Stimulated activated CD8-positive, alpha-beta memory T cell treated with anti-CD3 and anti-CD28 coated beads, Interleukin-15, amount 100 ng/mL, for 4 hours (primary cell): ENCODE results near the gene C19orf25.

Source experiments
- DNase-seq, 2 donors: peaks; one replicate each; pipeline ENCODE4 v3.0.0-alpha.2; 2020; ENCODE audit warnings: low read depth in 2 of 2

C19orf25 gene

DNA sequence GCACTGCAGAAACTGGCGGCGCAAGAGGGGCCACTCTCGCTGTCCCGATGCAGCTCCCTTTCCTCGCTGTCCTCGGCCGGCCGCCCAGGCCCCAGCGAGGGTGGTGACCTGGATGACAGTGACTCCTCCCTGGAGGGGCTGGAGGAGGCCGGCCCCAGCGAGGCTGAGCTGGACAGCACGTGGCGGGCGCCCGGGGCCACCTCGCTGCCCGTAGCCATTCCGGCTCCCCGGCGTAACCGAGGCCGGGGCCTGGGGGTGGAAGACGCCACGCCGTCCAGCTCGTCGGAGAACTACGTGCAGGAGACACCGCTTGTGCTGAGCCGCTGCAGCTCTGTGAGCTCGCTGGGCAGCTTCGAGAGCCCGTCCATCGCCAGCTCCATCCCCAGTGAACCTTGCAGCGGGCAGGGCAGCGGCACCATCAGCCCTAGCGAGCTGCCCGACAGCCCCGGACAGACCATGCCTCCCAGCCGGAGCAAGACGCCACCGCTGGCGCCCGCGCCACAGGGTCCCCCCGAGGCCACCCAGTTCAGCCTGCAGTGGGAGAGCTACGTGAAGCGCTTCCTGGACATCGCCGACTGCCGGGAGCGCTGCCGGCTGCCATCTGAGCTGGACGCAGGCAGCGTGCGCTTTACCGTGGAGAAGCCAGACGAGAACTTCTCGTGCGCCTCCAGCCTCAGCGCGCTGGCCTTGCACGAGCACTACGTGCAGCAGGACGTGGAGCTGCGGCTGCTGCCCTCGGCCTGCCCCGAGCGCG lies 12.4 kb downstream of the C19orf25 start:
- no peak for DNase-seq

DNA sequence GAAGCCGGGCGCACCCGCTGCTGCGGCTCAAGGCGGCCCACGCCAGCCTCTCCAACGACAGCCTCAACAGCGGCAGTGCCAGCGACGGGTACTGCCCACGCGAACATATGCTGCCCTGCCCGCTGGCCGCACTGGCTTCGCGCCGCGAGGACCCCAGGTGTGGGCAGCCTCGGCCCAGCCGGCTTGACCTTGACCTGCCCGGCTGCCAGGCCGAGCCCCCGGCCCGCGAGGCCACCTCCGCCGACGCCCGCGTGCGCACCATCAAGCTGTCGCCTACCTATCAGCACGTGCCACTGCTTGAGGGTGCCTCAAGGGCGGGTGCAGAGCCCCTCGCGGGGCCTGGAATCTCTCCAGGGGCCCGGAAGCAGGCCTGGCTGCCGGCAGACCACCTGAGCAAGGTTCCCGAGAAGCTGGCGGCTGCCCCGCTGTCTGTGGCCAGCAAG lies 13.0 kb downstream of the C19orf25 start:
- no peak for DNase-seq

DNA sequence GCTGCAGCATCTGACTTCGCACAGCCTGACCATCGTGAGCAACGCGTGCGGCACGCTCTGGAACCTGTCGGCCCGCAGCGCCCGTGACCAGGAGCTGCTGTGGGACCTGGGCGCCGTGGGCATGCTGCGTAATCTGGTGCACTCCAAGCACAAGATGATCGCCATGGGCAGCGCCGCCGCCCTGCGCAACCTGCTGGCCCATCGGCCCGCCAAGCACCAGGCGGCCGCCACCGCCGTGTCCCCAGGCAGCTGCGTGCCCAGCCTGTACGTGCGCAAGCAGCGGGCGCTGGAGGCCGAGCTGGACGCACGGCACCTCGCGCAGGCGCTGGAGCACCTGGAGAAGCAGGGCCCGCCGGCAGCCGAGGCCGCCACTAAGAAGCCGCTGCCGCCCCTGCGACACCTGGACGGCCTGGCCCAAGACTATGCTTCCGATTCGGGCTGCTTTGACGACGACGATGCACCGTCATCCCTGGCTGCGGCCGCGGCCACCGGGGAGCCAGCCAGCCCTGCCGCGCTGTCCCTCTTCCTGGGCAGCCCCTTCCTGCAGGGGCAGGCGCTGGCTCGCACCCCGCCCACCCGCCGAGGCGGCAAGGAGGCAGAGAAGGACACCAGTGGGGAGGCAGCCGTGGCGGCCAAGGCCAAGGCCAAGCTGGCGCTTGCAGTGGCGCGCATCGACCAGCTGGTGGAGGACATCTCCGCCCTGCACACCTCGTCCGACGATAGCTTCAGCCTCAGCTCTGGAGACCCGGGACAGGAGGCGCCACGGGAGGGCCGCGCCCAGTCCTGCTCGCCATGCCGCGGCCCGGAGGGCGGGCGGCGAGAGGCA lies 13.6 kb downstream of the C19orf25 start:
- DNase-seq = no peak

DNA sequence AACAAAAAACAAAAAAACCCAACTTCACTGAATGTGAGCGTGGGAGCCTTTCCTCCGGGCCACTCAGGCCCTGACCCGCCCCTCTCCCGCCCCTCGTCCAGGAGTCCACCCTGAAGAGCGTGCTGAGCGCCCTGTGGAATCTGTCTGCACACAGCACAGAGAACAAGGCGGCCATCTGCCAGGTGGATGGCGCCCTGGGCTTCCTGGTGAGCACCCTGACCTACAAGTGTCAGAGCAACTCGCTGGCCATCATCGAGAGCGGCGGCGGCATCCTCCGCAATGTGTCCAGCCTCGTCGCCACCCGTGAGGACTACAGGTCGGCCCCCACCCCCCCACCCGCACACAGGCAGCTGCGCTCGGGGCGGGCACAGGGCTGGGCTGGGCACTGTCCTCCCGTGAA lies 17.2 kb downstream of the C19orf25 start:
- DNase-seq = no peak

DNA sequence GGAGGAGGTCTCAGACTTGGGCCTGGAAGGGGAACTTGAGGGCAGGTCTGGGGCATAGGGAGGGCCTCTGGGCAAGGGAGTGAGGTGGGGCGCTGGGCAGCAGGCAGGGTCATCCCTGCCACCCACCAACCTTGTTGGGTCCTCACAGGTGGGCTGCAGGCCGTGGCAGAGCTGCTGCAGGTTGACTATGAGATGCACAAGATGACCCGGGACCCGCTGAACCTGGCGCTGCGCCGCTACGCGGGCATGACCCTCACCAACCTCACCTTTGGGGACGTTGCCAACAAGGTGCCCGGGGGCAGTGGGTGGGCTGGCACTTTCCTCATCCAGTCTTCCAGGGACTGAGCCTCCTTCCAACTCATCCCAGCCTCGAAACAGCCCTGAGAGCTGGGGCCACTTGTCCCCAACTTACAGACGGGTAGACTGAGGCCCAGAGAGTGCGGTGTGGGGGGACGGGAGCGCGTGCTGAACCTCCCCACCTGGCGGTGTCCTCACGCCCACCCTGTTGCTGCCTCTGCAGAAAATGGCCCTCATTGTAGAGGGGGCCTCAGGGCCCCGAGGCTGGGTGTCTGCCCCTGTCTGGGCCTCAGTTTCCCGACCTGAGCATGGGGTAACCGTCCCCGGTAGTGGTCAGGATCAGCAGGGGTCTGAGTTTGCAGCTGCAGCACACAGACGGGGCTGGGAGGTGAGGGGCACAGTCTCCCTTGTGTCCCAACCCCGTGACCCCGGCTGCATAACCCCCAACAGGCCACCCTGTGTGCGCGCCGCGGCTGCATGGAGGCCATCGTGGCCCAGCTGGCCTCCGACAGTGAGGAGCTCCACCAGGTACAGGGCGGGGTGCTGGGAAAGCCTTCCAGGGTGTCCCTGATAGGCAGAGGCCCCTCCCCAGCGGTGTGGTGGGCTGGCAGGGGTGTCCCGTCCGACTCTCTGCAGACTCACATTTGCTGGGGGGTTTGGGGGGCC lies 18.7 kb downstream of the C19orf25 start:
- DNase-seq = no peak

DNA sequence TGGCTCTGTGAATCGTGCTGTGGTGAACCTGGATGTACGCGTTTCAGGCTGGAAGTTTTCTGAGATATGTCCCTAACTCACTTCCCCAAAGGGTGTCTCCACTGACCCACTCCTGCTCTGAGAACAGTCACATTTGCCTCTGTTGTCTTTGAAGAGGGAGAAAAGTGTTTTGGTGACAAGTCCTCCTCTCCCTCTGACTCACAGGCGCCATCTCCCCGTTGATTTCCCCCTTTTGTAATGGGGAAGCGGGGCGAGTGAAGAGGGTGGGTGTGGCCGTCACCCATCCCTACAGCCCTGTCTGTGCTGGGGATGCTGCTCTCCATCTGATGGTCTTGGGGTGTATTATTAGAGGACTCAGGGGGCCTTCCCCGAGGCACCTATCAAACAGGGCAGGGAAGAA lies 19.5 kb downstream of the C19orf25 start:
- no peak for DNase-seq

DNA sequence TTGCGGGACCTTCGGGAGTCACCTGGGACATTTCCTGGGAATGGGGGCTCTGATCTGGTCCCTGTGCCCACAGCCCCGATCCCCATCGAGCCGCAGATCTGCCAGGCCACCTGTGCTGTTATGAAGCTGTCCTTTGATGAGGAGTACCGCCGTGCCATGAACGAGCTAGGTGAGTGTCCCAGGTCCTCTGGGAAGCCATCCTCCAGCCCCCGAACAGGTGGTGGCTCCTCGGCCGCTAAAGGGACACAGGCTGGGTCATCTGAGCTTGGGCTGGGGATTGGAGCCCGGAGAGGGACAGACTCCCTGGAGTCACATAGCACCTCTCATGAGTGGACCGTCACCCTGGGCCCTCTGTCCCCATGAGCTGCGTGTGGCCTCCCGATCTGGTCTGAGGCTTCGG lies 21.1 kb downstream of the C19orf25 start:
- DNase-seq = no peak

DNA sequence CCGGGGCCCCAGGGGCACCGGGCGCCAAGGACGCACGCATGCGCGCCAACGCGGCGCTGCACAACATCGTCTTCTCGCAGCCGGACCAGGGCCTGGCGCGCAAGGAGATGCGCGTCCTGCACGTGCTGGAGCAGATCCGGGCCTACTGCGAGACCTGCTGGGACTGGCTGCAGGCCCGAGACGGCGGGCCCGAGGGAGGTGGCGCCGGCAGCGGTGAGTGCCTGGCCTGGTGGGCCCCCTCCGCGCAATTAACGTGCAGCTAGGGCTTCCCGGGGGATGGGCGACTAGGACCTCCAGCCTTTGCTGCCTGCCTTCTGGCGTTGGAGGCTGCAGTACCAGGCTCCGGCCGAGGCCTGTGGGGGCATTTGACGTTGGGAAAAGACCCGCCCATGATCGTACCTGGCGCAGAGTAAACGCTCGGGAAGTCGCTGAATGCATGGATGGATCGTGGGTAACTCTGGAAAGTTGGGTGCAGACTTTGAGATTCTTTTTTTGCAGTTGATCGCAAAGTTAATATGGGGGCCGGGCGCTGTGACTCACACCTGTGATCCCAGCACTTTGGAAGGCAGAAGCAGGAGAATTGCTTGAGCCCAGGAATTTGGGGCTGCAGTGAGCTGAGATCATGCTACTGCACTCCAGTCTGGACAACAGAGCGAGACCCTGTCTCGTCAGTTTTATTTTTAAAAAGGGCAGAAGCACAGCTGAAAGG lies 21.8 kb downstream of the C19orf25 start:
- DNase-seq = no peak

DNA sequence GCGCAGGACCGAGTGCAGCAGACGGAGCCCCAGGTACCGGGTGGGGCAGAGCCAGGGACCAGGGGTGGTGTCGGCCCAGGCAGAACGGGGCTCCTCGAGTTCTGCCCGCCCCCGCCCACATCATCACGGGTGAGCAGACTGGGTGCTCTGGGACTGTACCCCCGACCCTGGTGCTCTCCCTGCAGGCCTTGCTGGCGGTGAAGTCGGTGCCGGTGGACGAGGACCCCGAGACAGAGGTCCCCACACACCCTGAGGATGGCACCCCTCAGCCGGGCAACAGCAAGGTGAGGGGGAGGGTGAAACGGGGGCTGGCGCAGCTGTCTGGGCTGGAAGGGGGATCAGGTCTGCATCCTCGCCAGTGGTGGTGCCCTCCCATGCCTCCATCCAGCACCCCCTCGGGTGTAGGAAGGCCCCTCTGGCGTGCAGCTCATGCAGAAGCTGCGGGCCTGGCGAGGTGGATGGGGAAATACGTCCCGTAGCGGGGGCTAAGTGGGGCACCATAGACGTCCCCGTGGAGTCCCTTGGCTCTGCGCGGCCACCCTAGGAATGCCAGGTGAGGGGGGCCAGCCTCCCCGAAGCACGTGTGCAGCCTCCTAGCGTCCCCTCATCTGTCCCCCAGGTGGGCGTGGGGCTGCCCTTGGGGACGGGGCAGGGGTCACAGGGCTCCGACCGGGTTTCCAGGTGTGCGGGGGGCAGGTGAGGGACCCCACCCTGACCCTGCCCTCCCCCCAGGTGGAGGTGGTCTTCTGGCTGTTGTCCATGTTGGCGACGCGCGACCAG lies 22.7 kb downstream of the C19orf25 start:
- DNase-seq = no peak

DNA sequence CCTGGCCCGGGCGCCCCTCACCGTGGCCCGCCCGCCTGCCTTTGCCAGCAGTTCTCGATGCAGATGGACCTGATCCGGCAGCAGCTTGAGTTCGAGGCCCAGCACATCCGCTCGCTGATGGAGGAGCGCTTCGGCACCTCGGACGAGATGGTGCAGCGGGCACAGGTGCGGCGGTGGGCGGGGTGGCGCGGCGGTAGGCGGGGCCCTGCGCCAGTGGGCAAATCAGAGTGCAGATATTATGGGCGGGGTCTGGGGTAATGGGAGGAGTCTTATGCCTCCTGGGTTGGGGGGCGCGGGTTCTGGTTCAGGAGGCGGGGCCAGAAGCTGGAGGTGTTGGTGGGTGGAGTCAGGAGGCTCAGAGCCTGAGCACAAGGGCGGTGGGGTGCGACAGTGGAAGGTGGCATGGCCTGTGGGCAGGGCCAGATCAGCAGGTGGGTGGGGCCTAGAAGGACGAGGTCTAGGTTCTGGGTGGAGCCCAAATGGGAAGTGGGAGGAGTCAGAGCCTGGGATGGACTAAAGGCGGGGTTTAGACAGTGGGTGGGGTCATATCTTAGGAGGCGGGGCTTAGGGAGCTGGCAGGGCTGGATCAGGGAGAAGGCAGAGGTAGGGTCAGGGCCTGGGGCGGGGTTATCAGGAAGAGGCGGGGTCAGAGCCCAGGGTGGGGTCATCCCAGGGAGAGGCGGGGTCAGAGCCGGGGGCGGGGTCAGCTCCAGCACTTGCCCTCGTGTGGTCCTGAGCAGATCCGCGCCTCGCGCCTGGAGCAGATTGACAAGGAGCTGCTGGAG lies 23.5 kb downstream of the C19orf25 start:
- DNase-seq = no peak

DNA sequence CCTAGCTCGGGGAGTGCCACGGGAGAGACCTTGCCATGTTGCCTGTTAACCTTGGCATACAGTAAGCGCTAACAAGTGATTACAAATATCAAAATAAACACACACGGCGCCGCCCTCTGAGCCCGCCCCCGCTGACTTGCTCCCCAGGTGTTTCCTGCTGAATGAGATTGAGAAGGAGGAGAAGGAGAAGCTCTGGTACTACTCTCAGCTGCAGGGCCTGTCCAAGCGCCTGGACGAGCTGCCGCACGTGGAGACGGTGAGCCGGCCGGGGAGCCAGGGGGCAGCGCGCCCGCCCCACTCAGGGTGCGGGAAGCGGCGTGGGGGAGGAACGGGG lies 24.0 kb downstream of the C19orf25 start:
- no peak for DNase-seq

DNA sequence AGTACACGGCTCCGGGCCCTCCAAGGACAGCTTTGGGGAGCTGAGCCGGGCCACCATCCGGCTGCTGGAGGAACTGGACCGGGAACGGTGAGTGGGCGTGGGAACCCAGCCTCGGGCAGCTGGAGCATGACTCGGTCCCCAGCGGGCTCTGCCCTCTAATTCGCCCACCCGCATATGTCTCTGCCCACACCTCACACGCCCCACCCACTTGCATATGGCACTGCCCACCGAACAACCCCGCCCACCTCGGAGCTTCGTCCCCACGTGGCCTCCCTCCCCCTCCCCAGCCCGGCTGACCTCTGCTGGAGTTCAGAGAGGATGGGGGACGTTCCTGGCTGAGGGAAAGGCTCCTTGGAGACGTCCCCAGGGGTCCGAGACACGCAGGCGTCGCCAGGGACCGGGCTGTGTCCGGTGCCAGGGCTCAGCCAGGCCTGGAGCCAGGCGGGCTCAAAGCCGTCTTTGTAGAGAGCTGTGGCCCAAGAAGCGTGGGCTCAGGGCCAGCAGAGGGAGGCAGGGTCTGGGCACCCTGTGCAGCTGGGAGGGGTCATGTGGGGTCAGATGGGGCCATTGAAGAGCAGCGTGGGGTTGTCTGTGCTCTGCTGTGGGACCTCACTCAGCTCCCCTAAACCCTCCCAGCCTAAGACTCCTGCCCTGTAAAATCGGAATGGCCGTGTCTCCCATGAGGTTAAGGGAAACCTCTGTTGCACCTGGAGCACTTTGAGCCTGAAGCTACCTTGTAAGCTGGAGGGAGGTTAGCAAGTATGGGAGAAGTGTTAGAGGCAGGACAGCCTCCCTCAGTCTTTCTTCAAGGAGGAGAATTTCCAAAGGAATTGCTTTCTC lies 25.3 kb downstream of the C19orf25 start:
- no peak for DNase-seq

DNA sequence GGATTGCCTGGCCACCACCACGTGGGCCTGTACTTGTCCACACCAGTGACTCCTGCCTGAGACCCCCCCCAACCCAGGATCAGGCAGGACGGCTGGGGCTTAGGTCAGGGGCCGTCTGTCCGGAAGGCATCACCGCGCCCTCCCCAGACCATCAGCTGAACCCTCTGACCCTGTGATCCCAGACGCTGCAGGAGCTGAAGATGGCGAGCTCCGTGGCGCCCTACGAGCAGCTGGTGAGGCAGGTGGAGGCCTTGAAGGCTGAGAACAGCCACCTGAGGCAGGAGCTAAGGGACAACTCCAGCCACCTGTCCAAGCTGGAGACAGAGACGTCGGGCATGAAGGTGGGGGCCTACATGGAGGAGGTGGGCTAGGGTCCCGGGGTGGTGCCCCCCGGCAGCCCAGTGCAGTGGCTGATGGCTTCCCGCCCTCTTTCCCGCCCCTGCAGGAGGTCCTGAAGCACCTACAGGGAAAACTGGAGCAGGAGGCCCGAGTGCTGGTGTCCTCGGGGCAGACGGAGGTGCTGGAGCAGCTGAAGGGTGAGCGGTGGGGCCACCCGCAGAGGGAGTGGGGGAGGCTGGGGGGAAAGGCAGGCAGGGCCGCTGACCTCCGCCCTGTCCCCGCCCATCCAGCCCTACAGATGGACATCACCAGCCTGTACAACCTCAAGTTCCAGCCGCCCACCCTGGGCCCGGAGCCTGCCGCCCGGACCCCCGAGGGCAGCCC lies 26.1 kb downstream of the C19orf25 start:
- no peak for DNase-seq

DNA sequence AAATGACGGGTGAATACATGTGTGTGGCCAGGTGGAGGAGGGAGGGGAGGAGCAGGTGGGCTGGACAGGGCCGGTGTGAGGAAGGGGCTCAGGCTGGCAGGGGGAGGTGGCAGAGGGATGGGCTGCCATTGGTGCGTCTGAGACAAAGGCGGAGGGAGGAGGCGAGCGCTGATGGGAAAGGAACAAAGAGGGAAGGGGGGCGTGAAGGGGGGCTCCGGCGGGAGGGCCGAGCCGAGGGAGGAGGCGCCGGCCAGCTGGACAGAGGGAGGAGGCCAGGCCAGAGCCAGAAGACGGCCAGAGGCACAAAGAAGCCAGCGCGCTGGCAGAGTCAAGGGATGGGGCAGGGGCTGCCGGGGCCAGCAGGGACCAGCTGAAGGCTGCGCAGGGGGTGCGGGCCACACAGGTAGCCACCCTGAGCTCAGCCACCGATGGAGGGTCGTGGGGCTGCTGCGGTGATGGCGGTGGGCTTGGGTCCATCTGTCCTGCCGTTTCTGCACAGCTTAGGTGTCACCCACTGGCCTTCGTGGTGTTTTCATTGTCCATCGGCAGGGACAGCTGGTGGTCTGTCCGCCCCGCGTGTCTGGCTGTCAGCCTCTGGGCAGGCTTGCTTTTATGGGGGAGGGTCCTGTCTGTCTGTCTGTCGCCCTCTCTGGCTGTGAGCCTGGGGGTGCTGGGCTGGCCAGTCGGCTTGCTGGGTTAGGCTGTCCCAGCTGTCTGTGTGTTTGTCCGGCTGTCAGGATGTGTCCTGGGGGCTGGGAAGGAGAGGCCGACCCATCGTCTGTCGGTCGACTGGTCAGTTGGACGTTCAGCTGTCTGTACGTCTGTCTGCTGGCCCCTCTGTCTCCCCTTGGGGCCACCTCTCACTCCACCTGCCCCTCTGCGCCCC lies 26.9 kb downstream of the C19orf25 start:
- no peak for DNase-seq

DNA sequence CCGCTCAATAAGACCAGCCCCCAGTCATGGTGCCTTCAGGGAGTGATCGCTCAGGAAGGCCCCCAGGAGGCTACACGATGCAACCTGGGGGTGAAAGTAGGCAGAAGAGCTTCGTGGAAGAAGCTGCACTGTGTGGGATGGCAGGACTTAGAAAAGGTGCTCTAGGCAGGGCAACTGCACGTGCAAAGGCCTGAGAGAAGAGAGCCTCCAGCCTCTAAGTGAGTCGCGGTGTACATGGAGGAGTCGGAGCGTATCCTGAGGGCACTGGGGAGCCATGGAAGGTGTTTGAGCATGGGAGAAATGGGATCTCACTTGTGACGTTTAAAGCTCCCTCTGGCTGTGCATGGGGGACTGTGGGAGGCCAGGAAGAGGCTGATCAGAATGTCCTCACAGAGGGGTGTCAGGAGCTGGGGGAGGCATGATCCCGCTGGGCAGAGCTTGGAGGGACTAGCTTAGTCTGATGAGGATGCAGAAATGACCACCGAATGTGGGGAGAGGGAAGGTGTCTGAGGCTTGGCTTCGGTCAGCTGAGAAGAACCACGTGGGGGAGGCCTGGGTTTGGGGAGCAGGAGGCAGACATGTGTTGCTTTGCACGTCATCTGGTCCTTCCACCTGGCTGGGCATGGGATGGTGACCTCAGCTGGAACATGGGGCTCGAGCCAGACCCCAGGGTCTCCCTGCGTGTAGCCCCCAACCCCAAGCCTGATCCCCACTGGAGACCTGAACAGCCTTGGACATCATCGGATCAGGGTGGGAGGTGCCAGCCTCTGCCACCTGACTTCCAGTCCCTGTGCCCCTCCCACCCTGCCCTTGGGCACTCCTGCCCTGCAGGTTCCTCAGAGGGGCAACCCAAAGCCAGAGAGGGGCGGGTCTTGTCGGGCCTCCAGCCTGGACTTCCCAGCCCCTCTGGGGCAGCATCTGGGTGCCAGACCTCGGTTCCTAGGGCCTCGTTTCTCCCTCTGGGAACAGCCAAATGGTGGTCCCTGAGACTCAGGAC lies 28.0 kb downstream of the C19orf25 start:
- DNase-seq = no peak
